WTC11 (cell line): Measurements from ENCODE around the gene INO80E. TPM values are rescaled to one million over a fixed set of nuclear protein-coding genes. Genes with fewer than 3 reads are reported as not detected.

Source experiments
- ATAC-seq: fragments of 200-7000 bp; cut with Tn5 transposase; 2 replicates; pipeline ENCODE4 v1.10.0; 2021; ENCODE audit warnings: mild to moderate bottlenecking, moderate library complexity
- CTCF ChIA-PET: fragments of 300-600 bp; sonication (Branson Sonifier 250); formaldehyde crosslinking; loops from one replicate; lab custom pipeline; 2021; ENCODE audit warnings: antibody characterized with exemption; lab: Charles Lee
- POLR2A ChIA-PET: fragments of 350-600 bp; sonication (Branson Sonifier 250); formaldehyde crosslinking; loops from one replicate; lab custom pipeline; 2021; ENCODE audit warnings: antibody characterized with exemption; lab: Charles Lee
- DNase-seq: peaks from one replicate; pipeline ENCODE4 v3.0.0; 2021; ENCODE audit warnings: low spot score
- H3K27ac Mint-ChIP-seq: 2 replicates; pipeline ENCODE4 v1.8.0; 2021; ENCODE audit warnings: mixed read lengths
- H3K27me3 Mint-ChIP-seq: 2 replicates; pipeline ENCODE4 v1.8.0; 2021; ENCODE audit warnings: low read depth, mild to moderate bottlenecking, moderate library complexity, mixed read lengths
- H3K36me3 Mint-ChIP-seq: 2 replicates; pipeline ENCODE4 v1.8.0; 2021; ENCODE audit warnings: mixed read lengths
- H3K4me1 Mint-ChIP-seq: 2 replicates; pipeline ENCODE4 v1.8.0; 2022; ENCODE audit warnings: mixed read lengths
- H3K4me3 Mint-ChIP-seq: 2 replicates; pipeline ENCODE4 v1.8.0; 2021; ENCODE audit warnings: mild to moderate bottlenecking, moderate library complexity, mixed read lengths
- H3K9me3 Mint-ChIP-seq: 2 replicates; pipeline ENCODE4 v1.8.0; 2021; ENCODE audit warnings: mixed read lengths
- FOXJ3 ChIP-seq: sonication (generic); formaldehyde crosslinking; IDR thresholded peaks from 2 replicates; pipeline ENCODE4 v1.9.0; 2021; ENCODE audit warnings: missing genetic modification reagents, mild to moderate bottlenecking, borderline replicate concordance
- FOXK1 ChIP-seq: sonication (generic); formaldehyde crosslinking; IDR thresholded peaks from 2 replicates; pipeline ENCODE4 v1.8.0; 2022; ENCODE audit warnings: mild to moderate bottlenecking, moderate library complexity, missing genetic modification reagents
- GABPB1 ChIP-seq: sonication (generic); formaldehyde crosslinking; IDR thresholded peaks from 2 replicates; pipeline ENCODE4 v1.8.1; 2023; ENCODE audit warnings: mild to moderate bottlenecking, missing genetic modification reagents
- GRHL2 ChIP-seq: fragments of 250-450 bp; sonication (Bioruptor Pico); IDR thresholded peaks from 2 replicates; pipeline ENCODE4 v1.8.0; 2022; ENCODE audit warnings: mild to moderate bottlenecking, moderate library complexity; ENCODE audit not compliant: insufficient replicate concordance, severe bottlenecking
- GTF2I ChIP-seq: fragments of 250-450 bp; sonication (Bioruptor Pico); conservative IDR thresholded peaks from 2 replicates; pipeline ENCODE4 v1.4.0; 2021; ENCODE audit warnings: mild to moderate bottlenecking
- JUN ChIP-seq: sonication (generic); formaldehyde crosslinking; IDR thresholded peaks from 2 replicates; pipeline ENCODE4 v1.8.0; 2023; ENCODE audit warnings: mild to moderate bottlenecking, missing genetic modification reagents
- NFATC4 ChIP-seq: fragments of 250-450 bp; sonication (Bioruptor Pico); IDR thresholded peaks from 2 replicates; pipeline ENCODE4 v1.9.0; 2021; ENCODE audit warnings: mild to moderate bottlenecking
- RELA ChIP-seq: sonication (generic); formaldehyde crosslinking; IDR thresholded peaks from 2 replicates; pipeline ENCODE4 v1.8.1; 2022; ENCODE audit warnings: missing genetic modification reagents, mild to moderate bottlenecking, borderline replicate concordance
- RORB ChIP-seq: fragments of 250-450 bp; sonication (Bioruptor Pico); IDR thresholded peaks from 2 replicates; pipeline ENCODE4 v1.9.0; 2021; ENCODE audit warnings: mild to moderate bottlenecking
- SMAD3 ChIP-seq: sonication (generic); formaldehyde crosslinking; IDR thresholded peaks from 2 replicates; pipeline ENCODE4 v1.8.0; 2022; ENCODE audit warnings: missing genetic modification reagents, mild to moderate bottlenecking, borderline replicate concordance
- SOX15 ChIP-seq: fragments of 250-450 bp; sonication (Bioruptor Pico); IDR thresholded peaks from 2 replicates; pipeline ENCODE4 v1.9.0; 2021; ENCODE audit warnings: mild to moderate bottlenecking
- ZNF121 ChIP-seq: sonication (generic); formaldehyde crosslinking; IDR thresholded peaks from 2 replicates; pipeline ENCODE4 v1.8.0; 2023; ENCODE audit warnings: missing genetic modification reagents
- ZNF219 ChIP-seq: sonication (generic); formaldehyde crosslinking; IDR thresholded peaks from 2 replicates; pipeline ENCODE4 v1.8.0; 2023; ENCODE audit warnings: missing genetic modification reagents, mild to moderate bottlenecking, borderline replicate concordance
- total RNA-seq: library from RNA; stranded (reverse); gene quantifications from 3 replicates; pipeline ENCODE4 v1.2.3, GENCODE V29; 2021
- TF ChIP-seq, protein P1 (sequence below): sonication (generic); formaldehyde crosslinking; conservative IDR thresholded peaks from 2 replicates; pipeline ENCODE4 v1.8.1; 2023; ENCODE audit warnings: mild to moderate bottlenecking, low read depth, missing genetic modification reagents, moderate library complexity
- TF ChIP-seq, protein P2 (sequence below): sonication (generic); formaldehyde crosslinking; IDR thresholded peaks from 2 replicates; pipeline ENCODE4 v1.8.0; 2022; ENCODE audit warnings: mild to moderate bottlenecking, missing genetic modification reagents
- TF ChIP-seq, protein P3 (sequence below): sonication (generic); formaldehyde crosslinking; IDR thresholded peaks from 2 replicates; pipeline ENCODE4 v1.8.1; 2022; ENCODE audit warnings: low read depth, mild to moderate bottlenecking, moderate library complexity, missing genetic modification reagents, borderline replicate concordance
- TF ChIP-seq, protein P4 (sequence below): sonication (generic); formaldehyde crosslinking; IDR thresholded peaks from 2 replicates; pipeline ENCODE4 v1.8.1; 2023; ENCODE audit warnings: mild to moderate bottlenecking, missing genetic modification reagents
- TF ChIP-seq, protein P5 (sequence below): sonication (generic); formaldehyde crosslinking; IDR thresholded peaks from 2 replicates; pipeline ENCODE4 v1.8.1; 2022; ENCODE audit warnings: low read depth, missing genetic modification reagents, borderline replicate concordance
- TF ChIP-seq, protein P6 (sequence below): sonication (generic); formaldehyde crosslinking; IDR thresholded peaks from 2 replicates; pipeline ENCODE4 v1.8.1; 2023; ENCODE audit warnings: mild to moderate bottlenecking, missing genetic modification reagents, borderline replicate concordance
- TF ChIP-seq, protein P7 (sequence below): fragments of 250-450 bp; sonication (Bioruptor Pico); IDR thresholded peaks from 2 replicates; pipeline ENCODE4 v1.9.0; 2021; ENCODE audit warnings: moderate library complexity, mild to moderate bottlenecking, inconsistent platforms, borderline replicate concordance
- TF ChIP-seq, protein P8 (sequence below): sonication (generic); formaldehyde crosslinking; conservative IDR thresholded peaks from 2 replicates; pipeline ENCODE4 v1.8.1; 2022; ENCODE audit warnings: mild to moderate bottlenecking, missing genetic modification reagents

The INO80E gene
- total RNA-seq, 1 experiment from 2014 or later, result 101 TPM

DNA sequence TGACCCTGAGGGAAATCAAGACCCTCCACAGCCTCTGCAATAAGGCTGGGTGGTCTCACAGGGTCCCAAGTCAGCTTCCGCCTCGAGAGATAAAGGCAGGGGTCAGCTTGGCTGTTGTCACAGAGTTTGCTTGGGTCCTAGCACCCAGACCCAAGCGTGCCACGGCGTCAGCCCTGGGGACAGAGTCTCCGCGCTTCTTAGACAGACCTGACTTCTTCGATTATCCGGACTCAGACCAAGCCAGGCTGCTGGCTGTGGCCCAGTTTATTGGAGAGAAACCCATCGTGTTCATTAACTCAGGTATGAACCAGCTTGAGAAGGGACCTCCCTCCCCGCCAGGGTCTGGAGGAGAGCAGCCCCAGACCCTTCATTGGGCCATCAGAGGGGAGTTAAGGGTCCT lies 27.5 kb downstream of the INO80E start (continued):
- TF ChIP-seq, protein P1, sequence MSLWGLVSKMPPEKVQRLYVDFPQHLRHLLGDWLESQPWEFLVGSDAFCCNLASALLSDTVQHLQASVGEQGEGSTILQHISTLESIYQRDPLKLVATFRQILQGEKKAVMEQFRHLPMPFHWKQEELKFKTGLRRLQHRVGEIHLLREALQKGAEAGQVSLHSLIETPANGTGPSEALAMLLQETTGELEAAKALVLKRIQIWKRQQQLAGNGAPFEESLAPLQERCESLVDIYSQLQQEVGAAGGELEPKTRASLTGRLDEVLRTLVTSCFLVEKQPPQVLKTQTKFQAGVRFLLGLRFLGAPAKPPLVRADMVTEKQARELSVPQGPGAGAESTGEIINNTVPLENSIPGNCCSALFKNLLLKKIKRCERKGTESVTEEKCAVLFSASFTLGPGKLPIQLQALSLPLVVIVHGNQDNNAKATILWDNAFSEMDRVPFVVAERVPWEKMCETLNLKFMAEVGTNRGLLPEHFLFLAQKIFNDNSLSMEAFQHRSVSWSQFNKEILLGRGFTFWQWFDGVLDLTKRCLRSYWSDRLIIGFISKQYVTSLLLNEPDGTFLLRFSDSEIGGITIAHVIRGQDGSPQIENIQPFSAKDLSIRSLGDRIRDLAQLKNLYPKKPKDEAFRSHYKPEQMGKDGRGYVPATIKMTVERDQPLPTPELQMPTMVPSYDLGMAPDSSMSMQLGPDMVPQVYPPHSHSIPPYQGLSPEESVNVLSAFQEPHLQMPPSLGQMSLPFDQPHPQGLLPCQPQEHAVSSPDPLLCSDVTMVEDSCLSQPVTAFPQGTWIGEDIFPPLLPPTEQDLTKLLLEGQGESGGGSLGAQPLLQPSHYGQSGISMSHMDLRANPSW (CRISPR knock-in tag), result no peak
- no peak for TF ChIP-seq RELA (CRISPR knock-in tag)
- TF ChIP-seq GABPB1 (CRISPR knock-in tag), result no peak
- TF ChIP-seq, protein P2, sequence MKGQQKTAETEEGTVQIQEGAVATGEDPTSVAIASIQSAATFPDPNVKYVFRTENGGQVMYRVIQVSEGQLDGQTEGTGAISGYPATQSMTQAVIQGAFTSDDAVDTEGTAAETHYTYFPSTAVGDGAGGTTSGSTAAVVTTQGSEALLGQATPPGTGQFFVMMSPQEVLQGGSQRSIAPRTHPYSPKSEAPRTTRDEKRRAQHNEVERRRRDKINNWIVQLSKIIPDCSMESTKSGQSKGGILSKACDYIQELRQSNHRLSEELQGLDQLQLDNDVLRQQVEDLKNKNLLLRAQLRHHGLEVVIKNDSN (CRISPR knock-in tag), result no peak
- no peak for TF ChIP-seq NFATC4
- TF ChIP-seq, protein P3, sequence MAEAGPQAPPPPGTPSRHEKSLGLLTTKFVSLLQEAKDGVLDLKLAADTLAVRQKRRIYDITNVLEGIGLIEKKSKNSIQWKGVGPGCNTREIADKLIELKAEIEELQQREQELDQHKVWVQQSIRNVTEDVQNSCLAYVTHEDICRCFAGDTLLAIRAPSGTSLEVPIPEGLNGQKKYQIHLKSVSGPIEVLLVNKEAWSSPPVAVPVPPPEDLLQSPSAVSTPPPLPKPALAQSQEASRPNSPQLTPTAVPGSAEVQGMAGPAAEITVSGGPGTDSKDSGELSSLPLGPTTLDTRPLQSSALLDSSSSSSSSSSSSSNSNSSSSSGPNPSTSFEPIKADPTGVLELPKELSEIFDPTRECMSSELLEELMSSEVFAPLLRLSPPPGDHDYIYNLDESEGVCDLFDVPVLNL (CRISPR knock-in tag), result no peak
- TF ChIP-seq, all 79 proteins: peak for 0

DNA sequence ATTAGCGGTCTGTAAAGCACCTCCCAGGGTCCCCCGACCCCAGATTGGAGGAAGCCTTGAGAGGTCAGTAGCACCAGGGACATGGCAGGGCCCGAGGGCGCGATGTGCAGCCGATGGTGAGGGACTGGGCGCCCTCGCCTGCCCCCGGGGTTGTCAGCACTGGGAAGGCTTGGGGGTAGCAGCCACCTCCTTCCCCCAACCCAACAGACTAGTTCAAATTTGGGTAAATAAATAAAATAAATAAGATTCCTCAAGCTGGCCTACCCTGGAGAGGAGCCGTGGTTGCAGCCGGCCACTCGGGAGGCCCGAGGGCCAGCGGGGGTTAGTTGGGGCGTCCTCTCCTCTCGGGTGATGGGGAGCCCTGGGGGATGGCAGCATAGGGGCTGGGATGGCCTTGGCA lies 28.4 kb downstream of the INO80E start:
- Mint-ChIP-seq H3K27ac (no peak overlapping the region), H3K4me3 (no peak overlapping the region), H3K27me3 (no peaks in the 10 kb centered on the region), H3K4me1 (peaks cover 19% of the 10 kb centered on the region), H3K36me3 (no peaks in the 10 kb centered on the region), H3K9me3 (no peaks in the 10 kb centered on the region)
- DNase-seq (no peak), ATAC-seq (no peak)
- ChIA-PET CTCF (interaction anchor here (1.8 to 2.3 kb wide), 2 partner anchors 7 to 68 kb away, joined by 6 to 17 read pairs; partner anchors contain the start of gene TLCD3B), POLR2A (no interaction called here)
- TF ChIP-seq GABPB1 (CRISPR knock-in tag), result no peak
- TF ChIP-seq ZNF121 (CRISPR knock-in tag), result no peak
- TF ChIP-seq, protein P4, sequence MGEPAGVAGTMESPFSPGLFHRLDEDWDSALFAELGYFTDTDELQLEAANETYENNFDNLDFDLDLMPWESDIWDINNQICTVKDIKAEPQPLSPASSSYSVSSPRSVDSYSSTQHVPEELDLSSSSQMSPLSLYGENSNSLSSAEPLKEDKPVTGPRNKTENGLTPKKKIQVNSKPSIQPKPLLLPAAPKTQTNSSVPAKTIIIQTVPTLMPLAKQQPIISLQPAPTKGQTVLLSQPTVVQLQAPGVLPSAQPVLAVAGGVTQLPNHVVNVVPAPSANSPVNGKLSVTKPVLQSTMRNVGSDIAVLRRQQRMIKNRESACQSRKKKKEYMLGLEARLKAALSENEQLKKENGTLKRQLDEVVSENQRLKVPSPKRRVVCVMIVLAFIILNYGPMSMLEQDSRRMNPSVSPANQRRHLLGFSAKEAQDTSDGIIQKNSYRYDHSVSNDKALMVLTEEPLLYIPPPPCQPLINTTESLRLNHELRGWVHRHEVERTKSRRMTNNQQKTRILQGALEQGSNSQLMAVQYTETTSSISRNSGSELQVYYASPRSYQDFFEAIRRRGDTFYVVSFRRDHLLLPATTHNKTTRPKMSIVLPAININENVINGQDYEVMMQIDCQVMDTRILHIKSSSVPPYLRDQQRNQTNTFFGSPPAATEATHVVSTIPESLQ (CRISPR knock-in tag), result no peak
- TF ChIP-seq RORB (CRISPR knock-in tag), result no peak
- no peak for TF ChIP-seq SMAD3 (CRISPR knock-in tag)
- TF ChIP-seq, protein P5, sequence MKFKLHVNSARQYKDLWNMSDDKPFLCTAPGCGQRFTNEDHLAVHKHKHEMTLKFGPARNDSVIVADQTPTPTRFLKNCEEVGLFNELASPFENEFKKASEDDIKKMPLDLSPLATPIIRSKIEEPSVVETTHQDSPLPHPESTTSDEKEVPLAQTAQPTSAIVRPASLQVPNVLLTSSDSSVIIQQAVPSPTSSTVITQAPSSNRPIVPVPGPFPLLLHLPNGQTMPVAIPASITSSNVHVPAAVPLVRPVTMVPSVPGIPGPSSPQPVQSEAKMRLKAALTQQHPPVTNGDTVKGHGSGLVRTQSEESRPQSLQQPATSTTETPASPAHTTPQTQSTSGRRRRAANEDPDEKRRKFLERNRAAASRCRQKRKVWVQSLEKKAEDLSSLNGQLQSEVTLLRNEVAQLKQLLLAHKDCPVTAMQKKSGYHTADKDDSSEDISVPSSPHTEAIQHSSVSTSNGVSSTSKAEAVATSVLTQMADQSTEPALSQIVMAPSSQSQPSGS, result no peak
- TF ChIP-seq ZNF219, result no peak
- no peak for TF ChIP-seq FOXK1 (CRISPR knock-in tag)
- TF ChIP-seq, protein P3 (CRISPR knock-in tag), result no peak
- no peak for TF ChIP-seq GTF2I (CRISPR knock-in tag)
- no peak for TF ChIP-seq JUN (CRISPR knock-in tag)
- TF ChIP-seq, protein P6, sequence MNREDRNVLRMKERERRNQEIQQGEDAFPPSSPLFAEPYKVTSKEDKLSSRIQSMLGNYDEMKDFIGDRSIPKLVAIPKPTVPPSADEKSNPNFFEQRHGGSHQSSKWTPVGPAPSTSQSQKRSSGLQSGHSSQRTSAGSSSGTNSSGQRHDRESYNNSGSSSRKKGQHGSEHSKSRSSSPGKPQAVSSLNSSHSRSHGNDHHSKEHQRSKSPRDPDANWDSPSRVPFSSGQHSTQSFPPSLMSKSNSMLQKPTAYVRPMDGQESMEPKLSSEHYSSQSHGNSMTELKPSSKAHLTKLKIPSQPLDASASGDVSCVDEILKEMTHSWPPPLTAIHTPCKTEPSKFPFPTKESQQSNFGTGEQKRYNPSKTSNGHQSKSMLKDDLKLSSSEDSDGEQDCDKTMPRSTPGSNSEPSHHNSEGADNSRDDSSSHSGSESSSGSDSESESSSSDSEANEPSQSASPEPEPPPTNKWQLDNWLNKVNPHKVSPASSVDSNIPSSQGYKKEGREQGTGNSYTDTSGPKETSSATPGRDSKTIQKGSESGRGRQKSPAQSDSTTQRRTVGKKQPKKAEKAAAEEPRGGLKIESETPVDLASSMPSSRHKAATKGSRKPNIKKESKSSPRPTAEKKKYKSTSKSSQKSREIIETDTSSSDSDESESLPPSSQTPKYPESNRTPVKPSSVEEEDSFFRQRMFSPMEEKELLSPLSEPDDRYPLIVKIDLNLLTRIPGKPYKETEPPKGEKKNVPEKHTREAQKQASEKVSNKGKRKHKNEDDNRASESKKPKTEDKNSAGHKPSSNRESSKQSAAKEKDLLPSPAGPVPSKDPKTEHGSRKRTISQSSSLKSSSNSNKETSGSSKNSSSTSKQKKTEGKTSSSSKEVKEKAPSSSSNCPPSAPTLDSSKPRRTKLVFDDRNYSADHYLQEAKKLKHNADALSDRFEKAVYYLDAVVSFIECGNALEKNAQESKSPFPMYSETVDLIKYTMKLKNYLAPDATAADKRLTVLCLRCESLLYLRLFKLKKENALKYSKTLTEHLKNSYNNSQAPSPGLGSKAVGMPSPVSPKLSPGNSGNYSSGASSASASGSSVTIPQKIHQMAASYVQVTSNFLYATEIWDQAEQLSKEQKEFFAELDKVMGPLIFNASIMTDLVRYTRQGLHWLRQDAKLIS (CRISPR knock-in tag), result no peak
- TF ChIP-seq, protein P7, sequence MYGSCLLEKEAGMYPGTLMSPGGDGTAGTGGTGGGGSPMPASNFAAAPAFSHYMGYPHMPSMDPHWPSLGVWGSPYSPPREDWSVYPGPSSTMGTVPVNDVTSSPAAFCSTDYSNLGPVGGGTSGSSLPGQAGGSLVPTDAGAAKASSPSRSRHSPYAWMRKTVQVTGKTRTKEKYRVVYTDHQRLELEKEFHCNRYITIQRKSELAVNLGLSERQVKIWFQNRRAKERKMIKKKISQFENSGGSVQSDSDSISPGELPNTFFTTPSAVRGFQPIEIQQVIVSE (CRISPR knock-in tag), result no peak
- TF ChIP-seq, protein P8, sequence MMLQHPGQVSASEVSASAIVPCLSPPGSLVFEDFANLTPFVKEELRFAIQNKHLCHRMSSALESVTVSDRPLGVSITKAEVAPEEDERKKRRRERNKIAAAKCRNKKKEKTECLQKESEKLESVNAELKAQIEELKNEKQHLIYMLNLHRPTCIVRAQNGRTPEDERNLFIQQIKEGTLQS, result no peak
- TF ChIP-seq GRHL2 (CRISPR knock-in tag), result no peak
- no peak for TF ChIP-seq SOX15
- TF ChIP-seq FOXJ3 (CRISPR knock-in tag), result no peak
